H1 (cell line): ENCODE data around the gene WASL. TPM values are rescaled to one million over a fixed set of nuclear protein-coding genes. Genes with fewer than 3 reads are reported as not detected.
"Not testable (repeated sequence)": the region's sequence is repeated elsewhere in the genome, so short reads cannot be mapped to it uniquely, and the experiment has no call there.

ENCODE experiments used
- CTCF ChIA-PET: fragments of 300-600 bp; sonication (Branson Sonifier 250); formaldehyde crosslinking; loops from one replicate; lab custom pipeline; 2021; ENCODE audit not compliant: partially characterized antibody; lab: Charles Lee
- POLR2A ChIA-PET: fragments of 300-600 bp; sonication (Branson Sonifier 250); formaldehyde crosslinking; loops from one replicate; lab custom pipeline; 2021; ENCODE audit warnings: inconsistent platforms; ENCODE audit not compliant: partially characterized antibody; lab: Charles Lee
- DNase-seq, 2 experiments: peaks; one replicate each; pipeline versions ENCODE4 v3.0.0 to v3.0.0-alpha.2; 2010 to 2022; ENCODE audit warnings: low spot score in 2 of 2, low read depth in 1 of 2, mixed read lengths in 1 of 2
- FAIRE-seq: peaks from 2 replicates; lab custom pipeline; 2011; peaks lifted over from hg19 to GRCh38; lab: Jason Lieb, UNC
- H2AFZ ChIP-seq: 2 replicates; pipeline ENCODE4 v1.8.1; 2012; ENCODE audit warnings: low read length, inconsistent platforms
- H2AK5ac ChIP-seq: 2 replicates; pipeline ENCODE4 v1.6.1; 2013; ENCODE audit warnings: low read depth, low read length
- H2BK120ac ChIP-seq: replicated peaks from 2 replicates; pipeline ENCODE3; 2013; ENCODE audit warnings: low read depth, low read length, inconsistent platforms
- H2BK12ac ChIP-seq: 2 replicates; pipeline ENCODE4 v1.6.1; 2013; ENCODE audit warnings: low read depth, low read length
- H2BK15ac ChIP-seq: 2 replicates; pipeline ENCODE4 v1.6.1; 2013; ENCODE audit warnings: low read length
- H2BK20ac ChIP-seq: 2 replicates; pipeline ENCODE4 v1.6.1; 2013; ENCODE audit warnings: low read length
- H2BK5ac ChIP-seq: 2 replicates; pipeline ENCODE4 v1.6.1; 2013; ENCODE audit warnings: low read depth, low read length
- H3K14ac ChIP-seq: 2 replicates; pipeline ENCODE4 v1.6.1; 2013; ENCODE audit warnings: inconsistent platforms; ENCODE audit not compliant: insufficient read length
- H3K18ac ChIP-seq: 2 replicates; pipeline ENCODE4 v1.6.1; 2013; ENCODE audit warnings: low read length; ENCODE audit errors: extremely low read depth
- H3K23ac ChIP-seq: 2 replicates; pipeline ENCODE4 v1.6.1; 2013; ENCODE audit warnings: inconsistent platforms; ENCODE audit not compliant: insufficient read length
- H3K23me2 ChIP-seq: 2 replicates; pipeline ENCODE4 v1.6.1; 2013; ENCODE audit warnings: low read depth, low read length
- H3K27ac ChIP-seq: 2 replicates; pipeline ENCODE4 v1.6.1; 2011; ENCODE audit warnings: low read depth, low read length, inconsistent platforms
- H3K27me3 ChIP-seq, 4 experiments: replicated peaks in 1 of 4; 1 replicate in 1 of 4; 2 replicates in 3 of 4; pipeline versions ENCODE4 v1.6.1 to v1.8.1; 2011 to 2013; ENCODE audit warnings: low read length in 3 of 4, mild to moderate bottlenecking in 3 of 4, inconsistent platforms in 2 of 4, mixed read lengths in 2 of 4, moderate library complexity in 1 of 4; ENCODE audit not compliant: control insufficient read depth in 3 of 4, insufficient read depth in 3 of 4; ENCODE audit errors: extremely low read depth in 1 of 4
- H3K36me3 ChIP-seq, 4 experiments: 2 replicates each; pipeline versions ENCODE4 v1.6.1 to v1.8.1; 2011 to 2013; ENCODE audit warnings: mild to moderate bottlenecking in 4 of 4, low read length in 3 of 4, moderate library complexity in 2 of 4, control low read depth in 1 of 4, inconsistent platforms in 1 of 4; ENCODE audit not compliant: insufficient read depth in 4 of 4, control insufficient read depth in 2 of 4
- H3K4ac ChIP-seq: replicated peaks from 2 replicates; pipeline ENCODE3; 2013; ENCODE audit warnings: low read length, low read depth, mixed read lengths, inconsistent platforms; ENCODE audit not compliant: insufficient read length
- H3K4me1 ChIP-seq, 4 experiments: replicated peaks in 1 of 4; 1 replicate in 1 of 4; 2 replicates in 3 of 4; pipeline versions ENCODE4 v1.6.1 to v1.8.1; 2011 to 2013; ENCODE audit warnings: low read length in 3 of 4, inconsistent platforms in 2 of 4, mixed read lengths in 1 of 4; ENCODE audit not compliant: insufficient read depth in 4 of 4, control insufficient read depth in 3 of 4
- H3K4me2 ChIP-seq, 2 experiments: 2 replicates each; pipeline versions ENCODE4 v1.6.1 to v1.8.1; 2011 to 2013; ENCODE audit warnings: low read depth in 2 of 2, low read length in 2 of 2, control low read depth in 1 of 2, inconsistent platforms in 1 of 2, mild to moderate bottlenecking in 1 of 2; ENCODE audit not compliant: insufficient read depth in 1 of 2
- H3K4me3 ChIP-seq, 4 experiments: fragments of 200-600, 300-600 bp in 1 of 4; sonication (generic), shearing (Covaris generic), sonication (Bioruptor Twin) in 1 of 4; 2 replicates each; pipeline versions ENCODE4 v1.5.1 to v1.8.1; 2011 to 2016; ENCODE audit warnings: low read length in 4 of 4, low read depth in 3 of 4, control low read depth in 2 of 4, inconsistent platforms in 2 of 4, mild to moderate bottlenecking in 2 of 4, mixed read lengths in 1 of 4, moderate library complexity in 1 of 4; ENCODE audit not compliant: insufficient read depth in 2 of 4; ENCODE audit errors: extremely low read depth in 1 of 4
- H3K56ac ChIP-seq: replicated peaks from 2 replicates; pipeline ENCODE3; 2013; ENCODE audit warnings: low read depth, mild to moderate bottlenecking, mixed read lengths, low read length, inconsistent platforms; ENCODE audit not compliant: insufficient read length
- H3K79me1 ChIP-seq: 2 replicates; pipeline ENCODE4 v1.6.1; 2013; ENCODE audit warnings: low read depth, low read length, control low read depth
- H3K79me2 ChIP-seq, 2 experiments: 2 replicates each; pipeline versions ENCODE4 v1.6.1 to v1.8.1; 2012 to 2013; ENCODE audit warnings: low read length in 2 of 2, mild to moderate bottlenecking in 2 of 2, inconsistent platforms in 1 of 2; ENCODE audit not compliant: insufficient read depth in 2 of 2, control insufficient read depth in 1 of 2
- H3K9ac ChIP-seq, 4 experiments: replicated peaks in 1 of 4; 1 replicate in 1 of 4; 2 replicates in 3 of 4; pipeline versions ENCODE4 v1.6.1 to v1.8.1; 2011 to 2013; ENCODE audit warnings: low read depth in 3 of 4, low read length in 3 of 4, control low read depth in 2 of 4, mild to moderate bottlenecking in 2 of 4, moderate library complexity in 2 of 4, inconsistent platforms in 1 of 4; ENCODE audit errors: extremely low read depth in 1 of 4
- H3K9me3 ChIP-seq, 2 experiments: 2 replicates each; pipeline versions ENCODE4 v1.6.1 to v1.8.1; 2012 to 2013; ENCODE audit warnings: mild to moderate bottlenecking in 2 of 2, moderate library complexity in 2 of 2, control low read depth in 1 of 2, inconsistent platforms in 1 of 2, low read depth in 1 of 2, low read length in 1 of 2, mixed read lengths in 1 of 2; ENCODE audit not compliant: insufficient read depth in 2 of 2
- H4K20me1 ChIP-seq, 2 experiments: replicated peaks in 1 of 2; 2 replicates each; pipeline versions ENCODE3 to v1.8.1; 2011 to 2013; ENCODE audit warnings: inconsistent platforms in 2 of 2, low read length in 2 of 2, mild to moderate bottlenecking in 1 of 2; ENCODE audit not compliant: insufficient read depth in 2 of 2, control insufficient read depth in 1 of 2
- H4K5ac ChIP-seq: 2 replicates; pipeline ENCODE4 v1.6.1; 2013; ENCODE audit warnings: low read length, low read depth, mixed read lengths, inconsistent platforms; ENCODE audit not compliant: insufficient read length
- H4K8ac ChIP-seq: 2 replicates; pipeline ENCODE4 v1.8.0; 2013; ENCODE audit warnings: mild to moderate bottlenecking, moderate library complexity, low read length, inconsistent platforms; ENCODE audit not compliant: insufficient read depth; ENCODE audit errors: extremely low read depth
- H4K91ac ChIP-seq: replicated peaks from 2 replicates; pipeline ENCODE3; 2013; ENCODE audit warnings: low read length, mixed read lengths, inconsistent platforms; ENCODE audit not compliant: insufficient read length
- WGBS, 2 experiments: shearing (Covaris generic) in 1 of 2; methylation state at CpG; one replicate each; pipeline versions ENCODE4 v1.1.6 to v1.1.7; 2013 to 2015; ENCODE audit warnings: low lambda C conversion rate in 2 of 2, mixed read lengths in 2 of 2, inconsistent platforms in 1 of 2, low coverage in 1 of 2, missing lambda C conversion rate in 1 of 2; ENCODE audit not compliant: insufficient replicate concordance in 2 of 2, insufficient coverage in 1 of 2, insufficient read length in 1 of 2; ENCODE audit errors: extremely low coverage in 1 of 2, missing lambda C conversion rate in 1 of 2; 5-methylcytosine and 5-hydroxymethylcytosine counted together
- polyA plus RNA-seq, 7 experiments: library from polyadenylated mRNA; depleted of rRNA in 3 of 7; stranded (reverse) in 5 of 7; unstranded in 2 of 7; fragments of >200 nt in 5 of 7; fragments of 200-250 nt in 2 of 7; gene quantifications; 1 replicate in 5 of 7; 2 replicates in 1 of 7; 4 replicates in 1 of 7; pipeline versions ENCODE4 v1.2.1 to v1.2.3, GENCODE V29; 2011 to 2013; ENCODE audit warnings: missing spikeins in 2 of 7, mixed read lengths in 2 of 7
- total RNA-seq: library from RNA; stranded (reverse); fragmentation: NEBNext Ultra II Directional; extraction: Animal tissue kit (Norgen Biotek cat#: 25700); gene quantifications from 2 replicates; pipeline ENCODE4 v1.2.1, GENCODE V29; 2021

Gene WASL
- total and polyA plus RNA-seq, 2 of the 8 experiments (the other 6 are each of a cell fraction or from before 2014, with no cell fraction given): 7.7 to 38.9 TPM

DNA sequence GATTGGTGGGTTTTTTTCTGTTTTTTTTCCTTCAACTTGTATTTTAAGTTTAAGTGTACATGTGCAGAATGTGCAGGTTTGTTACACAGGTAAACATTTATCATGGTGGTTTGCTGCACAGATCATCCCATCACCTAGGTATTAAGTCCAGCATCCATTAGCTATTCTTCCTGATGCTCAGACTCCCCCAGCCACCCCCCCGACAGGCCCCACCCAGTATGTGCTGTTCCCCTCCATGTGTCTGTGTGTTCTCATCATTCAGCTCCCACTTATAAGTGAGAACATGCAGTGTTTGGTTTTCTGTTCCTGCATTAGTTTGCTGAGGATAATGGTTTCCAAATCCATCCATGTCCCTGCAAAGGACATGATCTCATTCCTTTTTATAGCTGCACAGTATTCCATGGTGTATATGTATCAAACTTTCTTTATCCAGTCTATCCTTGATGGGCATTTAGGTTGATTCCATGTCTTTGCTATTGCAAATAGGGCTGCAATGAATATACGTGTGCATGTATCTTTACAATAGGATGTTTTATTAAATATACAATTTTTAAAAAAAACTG is 114.7 kb downstream of the WASL start:
- H3K4me3 ChIP-seq, H2BK20ac ChIP-seq, H3K23me2 ChIP-seq, DNase-seq, H2AFZ ChIP-seq, H3K14ac ChIP-seq, H3K9ac ChIP-seq, H2AK5ac ChIP-seq, H2BK15ac ChIP-seq, H3K4ac ChIP-seq, H3K4me1 ChIP-seq, H4K91ac ChIP-seq, H3K56ac ChIP-seq, H4K8ac ChIP-seq, H2BK5ac ChIP-seq, H3K23ac ChIP-seq, H3K27me3 ChIP-seq, H4K5ac ChIP-seq, H3K79me1 ChIP-seq, H3K79me2 ChIP-seq, H3K9me3 ChIP-seq, FAIRE-seq, POLR2A ChIA-PET, H3K27ac ChIP-seq, H2BK12ac ChIP-seq, H4K20me1 ChIP-seq, H3K4me2 ChIP-seq, H3K36me3 ChIP-seq, H2BK120ac ChIP-seq, H3K18ac ChIP-seq: not testable (repeated sequence)
- CTCF ChIA-PET: interaction anchor here (0.7 to 4.0 kb wide), 7 partner anchors 10 to 238 kb away, joined by 3 to 33 read pairs (median 6); no protein-coding TSS in a partner anchor
- WGBS, 2 experiments: 96% methylated on average over 2 of the region's 2 CpGs; no CpG with 5 or more reads in 1 of the 2 experiments
